B cell (primary cell): ENCODE measurements around the gene CREG1.

Source experiments
- EZH2 ChIP-seq: IDR thresholded peaks from 2 replicates; pipeline ENCODE4 v1.6.1; 2012; ENCODE audit warnings: borderline replicate concordance, low read depth, mild to moderate bottlenecking, moderate library complexity, low read length; ENCODE audit not compliant: insufficient read depth, poor library complexity, severe bottlenecking
- TF ChIP-seq, protein P1 (sequence below): fragments of 200-600 bp; IDR thresholded peaks from one replicate; pipeline ENCODE4 v1.8.0; 2022; ENCODE audit warnings: antibody characterized with exemption, mild to moderate bottlenecking

DNA sequence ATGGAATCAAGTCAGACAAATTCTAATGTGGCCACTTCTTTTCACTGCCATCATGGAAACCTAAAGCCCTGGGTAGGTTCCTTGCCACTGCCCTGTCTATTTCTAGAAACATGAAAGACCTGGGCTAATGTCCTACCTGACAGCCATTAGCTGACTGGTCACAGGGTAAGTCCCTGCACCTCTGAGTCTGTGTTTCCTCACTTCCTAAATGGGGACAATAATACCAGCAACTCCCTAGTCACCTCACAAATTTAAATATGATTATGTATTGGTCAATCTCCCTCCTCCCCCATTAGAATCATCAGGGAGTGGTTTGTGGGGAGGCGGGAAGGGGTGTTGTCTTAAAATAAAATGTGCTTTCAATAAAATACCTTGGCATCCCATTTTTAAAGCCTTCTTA, 2.2 kb downstream of the CREG1 start:
- TF ChIP-seq, protein P1, sequence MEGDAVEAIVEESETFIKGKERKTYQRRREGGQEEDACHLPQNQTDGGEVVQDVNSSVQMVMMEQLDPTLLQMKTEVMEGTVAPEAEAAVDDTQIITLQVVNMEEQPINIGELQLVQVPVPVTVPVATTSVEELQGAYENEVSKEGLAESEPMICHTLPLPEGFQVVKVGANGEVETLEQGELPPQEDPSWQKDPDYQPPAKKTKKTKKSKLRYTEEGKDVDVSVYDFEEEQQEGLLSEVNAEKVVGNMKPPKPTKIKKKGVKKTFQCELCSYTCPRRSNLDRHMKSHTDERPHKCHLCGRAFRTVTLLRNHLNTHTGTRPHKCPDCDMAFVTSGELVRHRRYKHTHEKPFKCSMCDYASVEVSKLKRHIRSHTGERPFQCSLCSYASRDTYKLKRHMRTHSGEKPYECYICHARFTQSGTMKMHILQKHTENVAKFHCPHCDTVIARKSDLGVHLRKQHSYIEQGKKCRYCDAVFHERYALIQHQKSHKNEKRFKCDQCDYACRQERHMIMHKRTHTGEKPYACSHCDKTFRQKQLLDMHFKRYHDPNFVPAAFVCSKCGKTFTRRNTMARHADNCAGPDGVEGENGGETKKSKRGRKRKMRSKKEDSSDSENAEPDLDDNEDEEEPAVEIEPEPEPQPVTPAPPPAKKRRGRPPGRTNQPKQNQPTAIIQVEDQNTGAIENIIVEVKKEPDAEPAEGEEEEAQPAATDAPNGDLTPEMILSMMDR, result no peak
- TF ChIP-seq EZH2, result no peak
